Adrenal gland (tissue), 12 donors: Measurements from ENCODE around the gene TEFM. TPM values are rescaled to one million over a fixed set of nuclear protein-coding genes. Genes with fewer than 3 reads are reported as not detected.

Experiments used
- DNase-seq, 7 donors: peaks; one replicate each; pipeline ENCODE4 v3.0.0-alpha.2; 2019 to 2020
- H3K27ac ChIP-seq, 5 donors: fragments of 200-600 bp; sonication (generic) in 4 of 5; 1 replicate in 3 of 5; 2 replicates in 2 of 5; pipeline versions ENCODE4 v1.5.1 to v1.8.0; 2016 to 2020; ENCODE audit warnings: mild to moderate bottlenecking in 1 of 5
- H3K27me3 ChIP-seq: fragments of 200-600 bp; 2 replicates; pipeline ENCODE4 v1.8.0; 2021
- H3K36me3 ChIP-seq, 2 donors: fragments of 200-600 bp; replicated peaks in 1 of 2; 1 replicate in 1 of 2; 2 replicates in 1 of 2; pipeline versions ENCODE4 v1.5.1 to v1.8.0; 2018 to 2022
- H3K4me1 ChIP-seq, 2 donors: fragments of 200-600 bp; replicated peaks in 1 of 2; 1 replicate in 1 of 2; 2 replicates in 1 of 2; pipeline versions ENCODE4 v1.5.1 to v1.8.0; 2018 to 2021
- H3K4me3 ChIP-seq, 4 donors: fragments of 200-600 bp; sonication (generic) in 3 of 4; one replicate each; pipeline ENCODE4 v1.5.1; 2016 to 2018
- H3K9me3 ChIP-seq, 3 donors: fragments of 200-600 bp; sonication (generic) in 1 of 3; replicated peaks in 1 of 3; 1 replicate in 2 of 3; 2 replicates in 1 of 3; pipeline versions ENCODE4 v1.5.1 to v1.8.0; 2016 to 2021
- CTCF ChIP-seq, 6 experiments: fragments of 450-650 bp in 4 of 6; fragments of 200-600 bp in 2 of 6; sonication (generic) in 1 of 6; IDR thresholded peaks; 1 replicate in 5 of 6; 2 replicates in 1 of 6; pipeline versions ENCODE4 v1.5.1 to v1.8.0; 2016 to 2021; ENCODE audit warnings: antibody characterized with exemption in 6 of 6, mild to moderate bottlenecking in 2 of 6, moderate library complexity in 1 of 6
- POLR2A ChIP-seq, 2 donors: fragments of 450-650 bp; IDR thresholded peaks; one replicate each; pipeline ENCODE4 v1.6.1; 2017; ENCODE audit warnings: antibody characterized with exemption in 2 of 2, mild to moderate bottlenecking in 2 of 2, moderate library complexity in 1 of 2
- WGBS, 4 donors: extraction: QIAGEN DNeasy Blood & Tissue Kit in 2 of 4; methylation state at CpG; one replicate each; pipeline versions ENCODE4 v1.1.5 to v1.1.7; 2013 to 2017; 5-methylcytosine and 5-hydroxymethylcytosine counted together
- intact Hi-C, 2 donors: fragments of 100-400 bp; cut with DNase I; formaldehyde crosslinking; loops; one replicate each; pipeline versions ENCODE4 v1.14.1 to v1.15.0; 2022 to 2023
- polyA plus RNA-seq, 3 donors: library from polyadenylated mRNA; stranded (reverse); fragments of 200-250 nt in 2 of 3; fragments of 350-450 nt in 1 of 3; fragmentation: Illumina TruSeq in 1 of 3; extraction: RNeasy Lipid Tissue Mini Kit (QIAGEN cat#74804) in 1 of 3; gene quantifications; one replicate each; pipeline ENCODE4 v1.2.3, GENCODE V29; 2013 to 2014
- total RNA-seq, 9 donors: library from RNA; depleted of rRNA in 4 of 9; stranded (reverse); fragments of >200 nt in 4 of 9; fragments of 120-200 nt in 1 of 9; fragmentation: NEBNext Ultra II Directional in 1 of 9; extraction: Animal tissue kit (Norgen Biotek cat#: 25700) in 1 of 9; gene quantifications; one replicate each; pipeline versions ENCODE4 v1.1.0 to v1.2.4, GENCODE V29; 2013 to 2023
- donor health status: healthy with polysubstance abuse.
- donor health status: Bipolar disorder and iron deficiency.
- donor health status: DM: yes; HTN: yes; CAD: no.
- donor health status: DM: no; HTN: no; CAD: no.
- donor health status: DM: no; HTN: no; CAD: no.
- donor health status: DM: yes; HTN: yes; CAD: no.

The TEFM gene
- total and polyA plus RNA-seq, 12 donors, result 6.1 to 28.2 (median 12.2) TPM

GRCh38 chr17:30928584-30928983, 22.5 kb upstream of the TEFM start:
- Histone ChIP-seq H3K4me1 (no peaks in the 10 kb centered on the region), H3K27ac (no peak overlapping the region), H3K36me3 (no peaks in the 10 kb centered on the region), H3K27me3 (peaks cover 4% of the 10 kb centered on the region), H3K4me3 (no peak overlapping the region), H3K9me3 (no peaks in the 10 kb centered on the region)
- DNase-seq, result no peak
- intact Hi-C loops, result no loop called here
- TF ChIP-seq POLR2A (IDR thresholded peaks at IDR 0.05) (no peak), CTCF (IDR thresholded peaks at IDR 0.05) (no peak)
- 80 to 94% (median 90%) methylated on average over 3 of the region's 3 CpGs; no CpG with 5 or more reads in 1 of the 4 donors for WGBS, 4 donors

- 77 to 90% (median 87%) methylated on average over 5 of the region's 5 CpGs for WGBS, 4 donors
- Histone ChIP-seq H3K4me3 (no peak overlapping the region), H3K4me1 (peaks cover 0 to 2% of the 10 kb centered on the region in 2 donors), H3K36me3 (no peaks in the 10 kb centered on the region), H3K27ac (no peak overlapping the region), H3K9me3 (no peaks in the 10 kb centered on the region), H3K27me3 (peaks cover 5% of the 10 kb centered on the region)
- TF ChIP-seq POLR2A (IDR thresholded peaks at IDR 0.05) (no peak), CTCF (IDR thresholded peaks at IDR 0.05) (no peak)
- intact Hi-C loops, result no loop called here
- no peak for DNase-seq
These were observed 21.7 kb upstream of the TEFM start for GRCh38 chr17:30927756-30928155.

DNA sequence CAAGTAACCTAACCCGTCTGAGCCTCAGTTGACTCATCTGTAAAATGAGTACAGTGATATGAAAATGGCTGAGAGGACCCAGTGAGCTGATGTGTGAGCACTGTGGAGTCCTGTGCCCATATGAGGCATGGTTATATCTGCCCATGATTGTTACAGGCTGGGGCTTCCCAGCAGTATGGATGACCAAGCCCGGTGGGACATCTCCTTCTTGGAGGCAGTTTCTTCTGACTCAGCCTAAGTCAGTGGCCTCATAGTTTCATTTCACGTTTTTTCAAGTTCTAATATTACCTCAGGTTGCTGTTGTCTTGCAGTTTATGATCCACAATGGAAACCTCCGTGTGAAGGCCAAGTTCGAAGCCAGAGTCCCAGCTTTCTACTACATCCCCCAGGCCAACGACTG, 20.5 kb upstream of the TEFM start:
- DNase-seq, result no peak
- Histone ChIP-seq H3K27me3 (peaks cover 11% of the 10 kb centered on the region), H3K36me3 (no peaks in the 10 kb centered on the region), H3K4me1 (peaks cover 6 to 14% of the 10 kb centered on the region in 2 donors), H3K9me3 (no peaks in the 10 kb centered on the region), H3K27ac (no peak overlapping the region), H3K4me3 (no peak overlapping the region)
- WGBS, 4 donors, result 68 to 74% (median 70%) methylated on average over 6 of the region's 6 CpGs
- intact Hi-C loops, result no loop called here
- TF ChIP-seq POLR2A (IDR thresholded peaks at IDR 0.05), result no peak
- no peak for TF ChIP-seq CTCF (IDR thresholded peaks at IDR 0.05)

DNA sequence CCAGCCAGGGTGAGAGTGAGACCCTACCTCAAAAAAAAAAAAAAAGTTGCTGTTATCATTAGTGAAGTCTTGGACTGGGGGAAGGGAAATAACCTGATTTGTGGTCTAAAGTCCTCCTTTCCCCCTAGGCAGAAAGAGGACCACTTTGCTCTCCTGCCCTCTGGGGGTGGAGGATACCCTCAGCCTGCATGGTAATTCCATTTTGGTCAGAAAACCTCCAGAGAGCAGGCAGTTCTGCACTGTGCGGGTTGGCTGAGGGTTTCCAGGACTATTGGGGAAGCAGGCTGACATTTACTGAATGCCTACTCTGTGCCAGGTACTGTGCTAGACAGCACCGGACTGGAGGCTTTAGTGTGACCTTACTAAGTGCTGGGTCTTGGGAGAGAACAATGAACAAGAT, 18.3 kb upstream of the TEFM start:
- 46 to 70% (median 62%) methylated on average over 2 of the region's 2 CpGs for WGBS, 4 donors
- Histone ChIP-seq H3K4me3 (no peak overlapping the region), H3K4me1 (peaks cover 9 to 18% of the 10 kb centered on the region in 2 donors), H3K9me3 (no peaks in the 10 kb centered on the region), H3K27me3 (peaks cover 11% of the 10 kb centered on the region), H3K36me3 (no peaks in the 10 kb centered on the region), H3K27ac (no peak overlapping the region)
- intact Hi-C loops, result no loop called here
- no peak for DNase-seq
- TF ChIP-seq POLR2A (IDR thresholded peaks at IDR 0.05) (no peak), CTCF (IDR thresholded peaks at IDR 0.05) (no peak)
